ACC112 (cell line): ENCODE results near the gene SPI1.
"Not testable (repeated sequence)": the region's sequence is repeated elsewhere in the genome, so short reads cannot be mapped to it uniquely, and the experiment has no call there.

Experiments
- H2AFZ ChIP-seq: fragments of 200-600 bp; sonication (generic); one replicate; pipeline ENCODE4 v1.6.0; 2017; ENCODE audit warnings: antibody characterized with exemption, low read length; ENCODE audit not compliant: unreplicated experiment
- H3K27ac ChIP-seq: fragments of 200-600 bp; sonication (generic); 2 replicates; pipeline ENCODE4 v1.5.1; 2014; ENCODE audit warnings: low read depth, mild to moderate bottlenecking, antibody characterized with exemption, low read length, moderate library complexity
- H3K27me3 ChIP-seq: fragments of 200-600 bp; sonication (generic); 2 replicates; pipeline ENCODE4 v1.6.1; 2014; ENCODE audit warnings: mild to moderate bottlenecking, antibody characterized with exemption, low read length, moderate library complexity, mixed read lengths; ENCODE audit not compliant: insufficient read depth
- H3K36me3 ChIP-seq: fragments of 200-600 bp; sonication (generic); 2 replicates; pipeline ENCODE4 v1.6.1; 2016; ENCODE audit warnings: mild to moderate bottlenecking, antibody characterized with exemption, low read length, moderate library complexity, mixed read lengths; ENCODE audit not compliant: insufficient read depth
- H3K4me1 ChIP-seq: fragments of 200-600 bp; sonication (generic); one replicate; pipeline ENCODE4 v1.6.1; 2016; ENCODE audit warnings: low read length, mixed read lengths; ENCODE audit not compliant: insufficient read depth, unreplicated experiment, control insufficient read depth
- H3K4me3 ChIP-seq: fragments of 200-600 bp; sonication (generic); 2 replicates; pipeline ENCODE4 v1.5.1; 2014; ENCODE audit warnings: mild to moderate bottlenecking, low read depth, low read length
- H3K79me2 ChIP-seq: fragments of 200-600 bp; sonication (generic); one replicate; pipeline ENCODE4 v1.6.0; 2016; ENCODE audit warnings: low read length; ENCODE audit not compliant: control insufficient read depth, unreplicated experiment, insufficient read depth

Gene SPI1

GRCh38 chr11:47327949-47328348 is 50.4 kb downstream of the SPI1 start:
- H3K4me3 ChIP-seq, result no peak overlapping the region
- no peaks in the 10 kb centered on the region for H3K36me3 ChIP-seq
- no peak overlapping the region for H3K27ac ChIP-seq

GRCh38 chr11:47327025-47327424 is 51.3 kb downstream of the SPI1 start:
- Histone ChIP-seq H3K27me3 (no peaks in the 10 kb centered on the region), H3K79me2 (no peaks in the 10 kb centered on the region), H2AFZ (no peak overlapping the region), H3K4me1 (no peaks in the 10 kb centered on the region), H3K36me3 (no peaks in the 10 kb centered on the region), H3K27ac (no peak overlapping the region), H3K4me3 (no peak overlapping the region)

More at GRCh38 chr11:47327949-47328348, 50.4 kb downstream of the SPI1 start:
- Histone ChIP-seq H3K4me1 (no peaks in the 10 kb centered on the region), H2AFZ (no peak overlapping the region), H3K27me3 (no peaks in the 10 kb centered on the region), H3K79me2 (no peaks in the 10 kb centered on the region)

- H3K36me3 ChIP-seq, result 0 out of 2 replicates have a peak, but pooled peaks cover 4% of the 10 kb centered on the region
These were observed 52.1 kb downstream of the SPI1 start for GRCh38 chr11:47326198-47326597.

GRCh38 chr11:47325271-47326041 is 52.9 kb downstream of the SPI1 start:
- 0 out of 2 replicates have a peak, but pooled peaks cover 4% of the 10 kb centered on the region for H3K36me3 ChIP-seq

More at GRCh38 chr11:47326198-47326597, 52.1 kb downstream of the SPI1 start:
- Histone ChIP-seq H3K27ac (no peak overlapping the region), H3K4me1 (no peaks in the 10 kb centered on the region), H3K27me3 (no peaks in the 10 kb centered on the region), H2AFZ (no peak overlapping the region), H3K79me2 (no peaks in the 10 kb centered on the region), H3K4me3 (no peak overlapping the region)

GRCh38 chr11:47324520-47324919 is 53.8 kb downstream of the SPI1 start:
- no peak overlapping the region for H3K27ac ChIP-seq
- no peak overlapping the region for H3K4me3 ChIP-seq
- no peaks in the 10 kb centered on the region for H3K4me1 ChIP-seq
- H3K79me2 ChIP-seq, result no peaks in the 10 kb centered on the region
- no peak overlapping the region for H2AFZ ChIP-seq
- H3K27me3 ChIP-seq, result no peaks in the 10 kb centered on the region
- 0 out of 2 replicates have a peak, but pooled peaks cover 4% of the 10 kb centered on the region for H3K36me3 ChIP-seq

More at GRCh38 chr11:47325271-47326041, 52.9 kb downstream of the SPI1 start:
- no peak overlapping the region for H3K27ac ChIP-seq
- no peaks in the 10 kb centered on the region for H3K4me1 ChIP-seq
- H3K27me3 ChIP-seq, result no peaks in the 10 kb centered on the region
- H2AFZ ChIP-seq, result no peak overlapping the region
- no peaks in the 10 kb centered on the region for H3K79me2 ChIP-seq
- no peak overlapping the region for H3K4me3 ChIP-seq

- Histone ChIP-seq H3K36me3 (0 out of 2 replicates have a peak, but pooled peaks cover 4% of the 10 kb centered on the region), H3K27ac (no peak overlapping the region), H2AFZ (no peak overlapping the region), H3K27me3 (no peaks in the 10 kb centered on the region), H3K4me1 (no peaks in the 10 kb centered on the region), H3K4me3 (no peak overlapping the region), H3K79me2 (no peaks in the 10 kb centered on the region)
These were observed 60.2 kb downstream of the SPI1 start for GRCh38 chr11:47318166-47318565.

- Histone ChIP-seq H3K4me1 (no peaks in the 10 kb centered on the region), H3K27ac (no peak overlapping the region), H3K27me3 (no peaks in the 10 kb centered on the region), H3K36me3 (peaks cover 7% of the 10 kb centered on the region), H3K79me2 (no peaks in the 10 kb centered on the region), H2AFZ (no peak overlapping the region), H3K4me3 (no peak overlapping the region)
These were observed 61.1 kb downstream of the SPI1 start for GRCh38 chr11:47317064-47317828.

GRCh38 chr11:47316501-47316900 is 61.8 kb downstream of the SPI1 start:
- not testable (repeated sequence) for H3K27me3 ChIP-seq, H3K27ac ChIP-seq, H3K4me3 ChIP-seq, H3K36me3 ChIP-seq, H3K79me2 ChIP-seq, H2AFZ ChIP-seq, H3K4me1 ChIP-seq

GRCh38 chr11:47314992-47315391 is 63.4 kb downstream of the SPI1 start:
- Histone ChIP-seq H3K27ac (no peak overlapping the region), H3K79me2 (no peaks in the 10 kb centered on the region), H3K4me1 (no peaks in the 10 kb centered on the region), H2AFZ (no peak overlapping the region), H3K4me3 (no peak overlapping the region), H3K36me3 (peaks cover 3% of the 10 kb centered on the region), H3K27me3 (no peaks in the 10 kb centered on the region)

GRCh38 chr11:47308050-47308823 is 70.1 kb downstream of the SPI1 start:
- no peak overlapping the region for H3K27ac ChIP-seq
- H3K4me1 ChIP-seq, result peaks cover 12% of the 10 kb centered on the region
- peaks cover 22% of the 10 kb centered on the region for H3K36me3 ChIP-seq
- H3K79me2 ChIP-seq, result no peaks in the 10 kb centered on the region
- no peak overlapping the region for H3K4me3 ChIP-seq
- H3K27me3 ChIP-seq, result no peaks in the 10 kb centered on the region
- H2AFZ ChIP-seq, result no peak overlapping the region
